PFSK-1 (cell line): ENCODE data around the gene TFCP2L1.

Experiments
- FOXP2 ChIP-seq: optimal IDR thresholded peaks from 2 replicates; pipeline ENCODE3; 2011; ENCODE audit warnings: borderline replicate concordance, control low read depth, inconsistent platforms; ENCODE audit not compliant: insufficient read depth; ENCODE audit errors: extremely low read length, extremely low read depth
- POLR2AphosphoS5 ChIP-seq: IDR thresholded peaks from 2 replicates; pipeline ENCODE4 v1.6.1; 2012; ENCODE audit warnings: low read depth, mild to moderate bottlenecking, control low read depth, low read length, moderate library complexity
- REST ChIP-seq, 2 experiments: IDR thresholded peaks; 2 replicates each; pipeline versions ENCODE4 v1.6.1 to v1.8.0; 2011 to 2012; ENCODE audit warnings: low read depth in 2 of 2, low read length in 2 of 2, control low read depth in 1 of 2, inconsistent platforms in 1 of 2, mild to moderate bottlenecking in 1 of 2, moderate library complexity in 1 of 2; ENCODE audit not compliant: insufficient read depth in 1 of 2
- SIN3A ChIP-seq: IDR thresholded peaks from 2 replicates; pipeline ENCODE4 v1.6.1; 2012; ENCODE audit warnings: mild to moderate bottlenecking, low read length, moderate library complexity, borderline replicate concordance; ENCODE audit not compliant: insufficient read depth
- TAF1 ChIP-seq: IDR thresholded peaks from 2 replicates; pipeline ENCODE4 v1.6.1; 2012; ENCODE audit warnings: low read length, control low read depth, borderline replicate concordance; ENCODE audit not compliant: insufficient read depth

Gene TFCP2L1

GRCh38 chr2:121279476-121280220 is 5.4 kb downstream of the TFCP2L1 start:
- TF ChIP-seq REST (IDR thresholded peaks at IDR 0.05; ENCODE audit: insufficient read depth in 1 of 2, low read depth in 2 of 2, low read length in 2 of 2) (no peak), POLR2AphosphoS5 (no peak), SIN3A (no peak), TAF1 (no peak), FOXP2 (no peak)

GRCh38 chr2:121276341-121276740 is 8.7 kb downstream of the TFCP2L1 start:
- no peak for TF ChIP-seq POLR2AphosphoS5

GRCh38 chr2:121273116-121273515 is 11.9 kb downstream of the TFCP2L1 start:
- TF ChIP-seq POLR2AphosphoS5: no peak
- no peak for TF ChIP-seq SIN3A
- TF ChIP-seq TAF1: no peak
- TF ChIP-seq FOXP2: no peak
- no peak for TF ChIP-seq REST (IDR thresholded peaks at IDR 0.05; ENCODE audit: insufficient read depth in 1 of 2, low read depth in 2 of 2, low read length in 2 of 2)

- TF ChIP-seq POLR2AphosphoS5 (no peak), TAF1 (no peak), SIN3A (no peak), REST (IDR thresholded peaks at IDR 0.05; ENCODE audit: insufficient read depth in 1 of 2, low read depth in 2 of 2, low read length in 2 of 2) (no peak), FOXP2 (no peak)
Observed at GRCh38 chr2:121272596-121272995, 12.4 kb downstream of the TFCP2L1 start.

GRCh38 chr2:121266543-121267106 is 18.4 kb downstream of the TFCP2L1 start:
- TF ChIP-seq TAF1: no peak
- no peak for TF ChIP-seq SIN3A
- no peak for TF ChIP-seq REST (IDR thresholded peaks at IDR 0.05; ENCODE audit: insufficient read depth in 1 of 2, low read depth in 2 of 2, low read length in 2 of 2)
- TF ChIP-seq POLR2AphosphoS5: no peak
- TF ChIP-seq FOXP2: no peak
